Prostate gland (tissue), 2 donors: ENCODE data around the gene UBAC2.

Source experiments
- POLR2A ChIP-seq: fragments of 450-650 bp; IDR thresholded peaks from one replicate; pipeline ENCODE4 v1.6.1; 2016; ENCODE audit warnings: antibody characterized with exemption, mild to moderate bottlenecking
- TF ChIP-seq, protein P1 (sequence below), 4 experiments: fragments of 200-600 bp in 2 of 4; fragments of 450-650 bp in 2 of 4; sonication (generic) in 2 of 4; IDR thresholded peaks; 1 replicate in 3 of 4; 2 replicates in 1 of 4; pipeline ENCODE4 v1.5.1; 2016 to 2019; ENCODE audit warnings: antibody characterized with exemption in 4 of 4, mild to moderate bottlenecking in 2 of 4, moderate library complexity in 2 of 4

DNA sequence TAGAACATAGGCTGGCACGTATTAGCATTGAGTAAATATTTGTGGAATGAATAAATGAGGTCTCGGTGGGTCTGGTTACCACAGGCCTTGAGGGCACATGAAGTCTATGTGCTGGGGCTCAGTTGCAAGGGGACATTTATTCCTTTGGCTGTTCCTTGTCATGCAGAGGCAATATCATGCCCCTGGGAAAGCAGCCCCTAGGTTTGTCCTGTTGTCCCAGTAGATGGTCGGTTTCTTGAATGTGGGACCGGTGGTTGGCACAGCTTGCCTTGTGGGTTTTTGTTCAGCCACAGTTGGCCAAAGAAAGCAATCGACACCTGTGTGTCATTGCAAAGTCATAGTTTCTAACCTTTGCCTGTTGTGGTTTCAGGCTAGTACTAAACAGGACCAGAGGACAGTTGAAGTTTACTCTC is 131.2 kb downstream of the UBAC2 start:
- TF ChIP-seq, protein P1, sequence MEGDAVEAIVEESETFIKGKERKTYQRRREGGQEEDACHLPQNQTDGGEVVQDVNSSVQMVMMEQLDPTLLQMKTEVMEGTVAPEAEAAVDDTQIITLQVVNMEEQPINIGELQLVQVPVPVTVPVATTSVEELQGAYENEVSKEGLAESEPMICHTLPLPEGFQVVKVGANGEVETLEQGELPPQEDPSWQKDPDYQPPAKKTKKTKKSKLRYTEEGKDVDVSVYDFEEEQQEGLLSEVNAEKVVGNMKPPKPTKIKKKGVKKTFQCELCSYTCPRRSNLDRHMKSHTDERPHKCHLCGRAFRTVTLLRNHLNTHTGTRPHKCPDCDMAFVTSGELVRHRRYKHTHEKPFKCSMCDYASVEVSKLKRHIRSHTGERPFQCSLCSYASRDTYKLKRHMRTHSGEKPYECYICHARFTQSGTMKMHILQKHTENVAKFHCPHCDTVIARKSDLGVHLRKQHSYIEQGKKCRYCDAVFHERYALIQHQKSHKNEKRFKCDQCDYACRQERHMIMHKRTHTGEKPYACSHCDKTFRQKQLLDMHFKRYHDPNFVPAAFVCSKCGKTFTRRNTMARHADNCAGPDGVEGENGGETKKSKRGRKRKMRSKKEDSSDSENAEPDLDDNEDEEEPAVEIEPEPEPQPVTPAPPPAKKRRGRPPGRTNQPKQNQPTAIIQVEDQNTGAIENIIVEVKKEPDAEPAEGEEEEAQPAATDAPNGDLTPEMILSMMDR (IDR thresholded peaks at IDR 0.05), result no peak
- no peak for TF ChIP-seq POLR2A
